A673 (cell line): ENCODE measurements around the gene FBP2.

ENCODE experiments used
- EZH2 ChIP-seq: fragments of 200-600 bp; sonication (generic); IDR thresholded peaks from 2 replicates; pipeline ENCODE4 v1.6.1; 2017; ENCODE audit warnings: borderline replicate concordance, low read depth, mild to moderate bottlenecking, mixed read lengths, antibody characterized with exemption, low read length; ENCODE audit not compliant: poor library complexity, severe bottlenecking
- TF ChIP-seq, protein P1 (sequence below): fragments of 300-800, 200-600 bp; sonication (generic); conservative IDR thresholded peaks from 2 replicates; pipeline ENCODE4 v1.5.1; 2017; ENCODE audit warnings: low read depth, mild to moderate bottlenecking, antibody characterized with exemption, low read length, moderate library complexity, mixed read lengths

DNA sequence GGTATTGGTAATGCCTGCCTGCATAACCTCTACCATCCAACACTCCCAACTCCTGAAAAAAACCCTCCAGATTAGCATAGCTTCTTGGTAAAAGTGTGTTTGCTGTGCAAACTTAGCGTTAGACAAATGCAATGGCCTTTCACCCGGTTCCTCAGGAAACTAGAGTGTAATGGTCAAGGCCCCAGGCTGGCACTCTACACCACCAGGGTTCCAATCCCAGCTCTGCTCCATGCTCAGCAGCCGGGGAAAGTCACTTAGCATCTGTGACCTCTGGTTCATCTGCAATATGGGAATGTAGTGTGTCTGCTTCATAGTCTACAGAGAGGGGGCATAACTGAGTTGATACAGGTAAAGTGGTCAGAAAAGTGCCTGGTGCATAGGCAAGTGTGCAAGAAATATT is 36.7 kb upstream of the FBP2 start:
- TF ChIP-seq, protein P1, sequence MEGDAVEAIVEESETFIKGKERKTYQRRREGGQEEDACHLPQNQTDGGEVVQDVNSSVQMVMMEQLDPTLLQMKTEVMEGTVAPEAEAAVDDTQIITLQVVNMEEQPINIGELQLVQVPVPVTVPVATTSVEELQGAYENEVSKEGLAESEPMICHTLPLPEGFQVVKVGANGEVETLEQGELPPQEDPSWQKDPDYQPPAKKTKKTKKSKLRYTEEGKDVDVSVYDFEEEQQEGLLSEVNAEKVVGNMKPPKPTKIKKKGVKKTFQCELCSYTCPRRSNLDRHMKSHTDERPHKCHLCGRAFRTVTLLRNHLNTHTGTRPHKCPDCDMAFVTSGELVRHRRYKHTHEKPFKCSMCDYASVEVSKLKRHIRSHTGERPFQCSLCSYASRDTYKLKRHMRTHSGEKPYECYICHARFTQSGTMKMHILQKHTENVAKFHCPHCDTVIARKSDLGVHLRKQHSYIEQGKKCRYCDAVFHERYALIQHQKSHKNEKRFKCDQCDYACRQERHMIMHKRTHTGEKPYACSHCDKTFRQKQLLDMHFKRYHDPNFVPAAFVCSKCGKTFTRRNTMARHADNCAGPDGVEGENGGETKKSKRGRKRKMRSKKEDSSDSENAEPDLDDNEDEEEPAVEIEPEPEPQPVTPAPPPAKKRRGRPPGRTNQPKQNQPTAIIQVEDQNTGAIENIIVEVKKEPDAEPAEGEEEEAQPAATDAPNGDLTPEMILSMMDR = no peak
- TF ChIP-seq EZH2 = no peak
